ENCODE data around the gene RFK. TPM values are rescaled to one million over a fixed set of nuclear protein-coding genes. Genes with fewer than 3 reads are reported as not detected.

The RFK gene
- total and polyA plus RNA-seq, 2 of the 13 experiments (the other 11 are each of a cell fraction or from before 2014, with no cell fraction given) = 18.2 to 37.2 TPM

DNA sequence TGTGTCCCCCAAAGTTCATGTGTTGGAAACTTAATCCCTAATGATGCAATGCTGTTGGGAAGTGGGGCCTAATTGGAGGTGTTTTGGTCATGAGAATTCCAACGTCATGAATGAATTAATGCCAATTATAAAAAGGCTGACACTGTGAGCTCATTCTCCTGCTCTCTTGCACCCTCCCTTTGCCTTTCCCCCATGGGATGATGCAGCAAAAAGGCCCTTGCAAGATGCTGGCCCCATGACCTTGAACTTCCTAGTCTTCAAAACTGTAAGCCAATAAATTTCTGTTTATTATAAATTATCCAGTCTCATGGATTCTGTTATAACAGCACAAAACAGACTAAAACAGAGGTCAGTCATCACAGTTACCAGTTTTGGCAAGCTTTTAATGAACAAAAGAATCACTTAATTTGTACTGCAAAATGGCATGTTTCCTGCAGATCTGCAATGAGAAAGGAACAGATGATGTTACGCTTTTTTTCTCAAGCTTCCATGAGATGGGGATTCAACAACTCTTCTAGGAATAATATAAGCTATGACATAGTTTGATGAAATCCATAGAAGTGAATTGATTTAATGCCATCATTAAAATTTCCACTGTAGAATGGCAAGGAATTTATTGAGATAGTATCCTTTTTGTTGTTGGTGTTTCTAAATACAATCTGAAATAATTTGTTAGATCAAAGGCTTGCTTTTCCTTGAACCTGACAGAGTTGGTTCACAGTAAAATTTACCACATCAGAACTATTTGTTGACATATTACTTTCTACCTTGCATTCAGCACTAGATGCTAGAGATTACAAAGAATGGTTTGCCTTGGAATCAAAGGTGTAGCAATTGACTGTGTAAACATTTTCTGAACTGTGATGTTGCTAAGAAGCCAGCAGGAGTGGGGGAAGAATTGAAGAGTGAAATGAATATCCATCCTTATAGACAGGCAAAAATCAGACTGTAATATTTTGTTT is 29.3 kb upstream of the RFK start (continued):
- TF ChIP-seq MTF2 (CRISPR knock-in tag; IDR thresholded peaks at IDR 0.05; ENCODE audit: borderline replicate concordance) (no peak), REXO4 (CRISPR knock-in tag; IDR thresholded peaks at IDR 0.05; ENCODE audit: borderline replicate concordance) (no peak), ZKSCAN8 (CRISPR knock-in tag; IDR thresholded peaks at IDR 0.05; ENCODE audit: borderline replicate concordance) (0 out of 2 replicates have a peak, but pooled peaks have one; percentile 34), ZNF737 (CRISPR knock-in tag; IDR thresholded peaks at IDR 0.05; ENCODE audit: borderline replicate concordance) (no peak), YEATS4 (CRISPR knock-in tag; IDR thresholded peaks at IDR 0.05; ENCODE audit: borderline replicate concordance) (no peak), EED (CRISPR knock-in tag; IDR thresholded peaks at IDR 0.05) (no peak), ZNF552 (CRISPR knock-in tag; IDR thresholded peaks at IDR 0.05; ENCODE audit: borderline replicate concordance) (no peak), ZNF672 (CRISPR knock-in tag; IDR thresholded peaks at IDR 0.05) (no peak), TARDBP (CRISPR knock-in tag; IDR thresholded peaks at IDR 0.05) (peak; percentile 35; the same call in 1 of the 2 replicates), POLR2AphosphoS5 (IDR thresholded peaks at IDR 0.05; ENCODE audit: low read depth, low read length) (no peak), ZFP36 (IDR thresholded peaks at IDR 0.05; ENCODE audit: borderline replicate concordance, low read depth, low read length, partially characterized antibody) (no peak), HINFP (CRISPR knock-in tag; IDR thresholded peaks at IDR 0.05; ENCODE audit: low read depth) (no peak), ZMAT3 (CRISPR knock-in tag; conservative IDR thresholded peaks at IDR 0.05) (peak; percentile 49; the same call in 1 of the 2 replicates), ZSCAN21 (CRISPR knock-in tag; IDR thresholded peaks at IDR 0.05; ENCODE audit: borderline replicate concordance) (no peak), SIX4 (CRISPR knock-in tag; IDR thresholded peaks at IDR 0.05) (no peak), PBX3 (CRISPR knock-in tag; IDR thresholded peaks at IDR 0.05; ENCODE audit: borderline replicate concordance) (no peak), ZNF556 (CRISPR knock-in tag; IDR thresholded peaks at IDR 0.05; ENCODE audit: borderline replicate concordance) (no peak), KDM1A (CRISPR knock-in tag; IDR thresholded peaks at IDR 0.05) (no peak), ATF2 (CRISPR knock-in tag; IDR thresholded peaks at IDR 0.05) (no peak)
- TF ChIP-seq, protein P1, sequence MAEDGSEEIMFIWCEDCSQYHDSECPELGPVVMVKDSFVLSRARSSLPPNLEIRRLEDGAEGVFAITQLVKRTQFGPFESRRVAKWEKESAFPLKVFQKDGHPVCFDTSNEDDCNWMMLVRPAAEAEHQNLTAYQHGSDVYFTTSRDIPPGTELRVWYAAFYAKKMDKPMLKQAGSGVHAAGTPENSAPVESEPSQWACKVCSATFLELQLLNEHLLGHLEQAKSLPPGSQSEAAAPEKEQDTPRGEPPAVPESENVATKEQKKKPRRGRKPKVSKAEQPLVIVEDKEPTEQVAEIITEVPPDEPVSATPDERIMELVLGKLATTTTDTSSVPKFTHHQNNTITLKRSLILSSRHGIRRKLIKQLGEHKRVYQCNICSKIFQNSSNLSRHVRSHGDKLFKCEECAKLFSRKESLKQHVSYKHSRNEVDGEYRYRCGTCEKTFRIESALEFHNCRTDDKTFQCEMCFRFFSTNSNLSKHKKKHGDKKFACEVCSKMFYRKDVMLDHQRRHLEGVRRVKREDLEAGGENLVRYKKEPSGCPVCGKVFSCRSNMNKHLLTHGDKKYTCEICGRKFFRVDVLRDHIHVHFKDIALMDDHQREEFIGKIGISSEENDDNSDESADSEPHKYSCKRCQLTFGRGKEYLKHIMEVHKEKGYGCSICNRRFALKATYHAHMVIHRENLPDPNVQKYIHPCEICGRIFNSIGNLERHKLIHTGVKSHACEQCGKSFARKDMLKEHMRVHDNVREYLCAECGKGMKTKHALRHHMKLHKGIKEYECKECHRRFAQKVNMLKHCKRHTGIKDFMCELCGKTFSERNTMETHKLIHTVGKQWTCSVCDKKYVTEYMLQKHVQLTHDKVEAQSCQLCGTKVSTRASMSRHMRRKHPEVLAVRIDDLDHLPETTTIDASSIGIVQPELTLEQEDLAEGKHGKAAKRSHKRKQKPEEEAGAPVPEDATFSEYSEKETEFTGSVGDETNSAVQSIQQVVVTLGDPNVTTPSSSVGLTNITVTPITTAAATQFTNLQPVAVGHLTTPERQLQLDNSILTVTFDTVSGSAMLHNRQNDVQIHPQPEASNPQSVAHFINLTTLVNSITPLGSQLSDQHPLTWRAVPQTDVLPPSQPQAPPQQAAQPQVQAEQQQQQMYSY (CRISPR knock-in tag; IDR thresholded peaks at IDR 0.05) = no peak
- TF ChIP-seq, protein P2, sequence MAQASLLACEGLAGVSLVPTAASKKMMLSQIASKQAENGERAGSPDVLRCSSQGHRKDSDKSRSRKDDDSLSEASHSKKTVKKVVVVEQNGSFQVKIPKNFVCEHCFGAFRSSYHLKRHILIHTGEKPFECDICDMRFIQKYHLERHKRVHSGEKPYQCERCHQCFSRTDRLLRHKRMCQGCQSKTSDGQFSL (CRISPR knock-in tag; IDR thresholded peaks at IDR 0.05) = no peak

All from HepG2 (cell line).